IPS-18a (cell line): Measurements from ENCODE around the gene DACH1.

ENCODE experiments used
- H3K27ac ChIP-seq: one replicate; pipeline ENCODE4 v1.5.1; 2013; ENCODE audit warnings: low read length
- H3K27me3 ChIP-seq: one replicate; pipeline ENCODE4 v1.6.1; 2013; ENCODE audit warnings: mild to moderate bottlenecking, low read length; ENCODE audit not compliant: control insufficient read depth, insufficient read depth
- H3K36me3 ChIP-seq: one replicate; pipeline ENCODE4 v1.6.1; 2013; ENCODE audit warnings: low read depth, low read length; ENCODE audit not compliant: control insufficient read depth
- H3K4me1 ChIP-seq: one replicate; pipeline ENCODE4 v1.6.1; 2013; ENCODE audit warnings: low read depth, low read length; ENCODE audit not compliant: control insufficient read depth
- H3K4me3 ChIP-seq: one replicate; pipeline ENCODE4 v1.5.1; 2013; ENCODE audit warnings: low read length
- H3K9ac ChIP-seq: one replicate; pipeline ENCODE4 v1.6.1; 2013; ENCODE audit warnings: mild to moderate bottlenecking, low read length, moderate library complexity
- H3K9me3 ChIP-seq: one replicate; pipeline ENCODE4 v1.6.1; 2013; ENCODE audit warnings: low read depth, low read length; ENCODE audit not compliant: control insufficient read depth

Gene DACH1

DNA sequence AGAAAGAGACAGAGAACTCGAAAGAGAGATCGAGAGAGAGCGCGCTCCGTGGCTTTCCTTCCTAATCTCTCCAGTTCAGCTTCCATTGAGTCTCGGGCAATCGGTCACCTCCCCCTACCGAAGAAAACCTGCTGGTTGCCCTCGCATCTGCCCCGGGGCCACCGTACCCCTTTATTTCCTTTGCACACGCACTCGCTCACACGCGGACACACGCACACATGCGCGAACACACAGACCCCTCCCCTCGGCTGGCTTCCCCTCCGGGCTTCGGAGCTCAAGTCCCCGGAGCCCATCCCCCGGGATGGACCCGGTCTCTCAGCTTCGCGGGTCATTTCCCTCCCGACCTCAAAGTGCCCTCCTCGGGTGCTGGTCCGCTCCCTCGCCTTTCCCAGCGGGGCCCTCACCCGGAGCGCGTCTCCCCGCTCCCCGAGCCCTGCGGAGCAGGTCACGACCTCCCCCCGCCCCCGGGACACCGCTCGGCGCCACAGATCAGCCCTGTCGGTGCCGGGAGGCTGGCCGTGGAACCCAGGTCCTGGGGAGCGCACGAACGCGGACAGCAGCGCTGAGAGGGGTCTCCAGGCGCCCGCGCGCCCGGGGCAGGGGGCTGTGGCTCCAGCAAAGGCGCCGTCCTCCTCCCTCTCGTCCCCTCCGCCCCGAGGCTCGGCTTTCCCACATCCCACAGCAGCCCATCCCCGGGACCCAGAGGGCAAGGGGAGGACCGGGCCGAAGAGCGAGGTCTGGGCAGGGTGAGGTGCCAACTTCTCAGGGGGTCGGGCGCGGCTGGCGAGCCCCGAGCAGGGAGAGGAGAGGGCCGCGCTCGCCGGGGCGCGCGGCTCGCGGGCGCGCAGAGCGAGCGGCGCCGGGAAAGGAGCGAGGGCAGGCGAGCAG, 1.8 kb downstream of the DACH1 start:
- Histone ChIP-seq H3K36me3 (no peaks in the 10 kb centered on the region), H3K4me3 (peak overlapping the region; percentile 84), H3K27ac (no peak overlapping the region), H3K4me1 (peaks cover 20% of the 10 kb centered on the region), H3K9me3 (no peaks in the 10 kb centered on the region), H3K9ac (peak overlapping the region; percentile 42), H3K27me3 (peaks cover 84% of the 10 kb centered on the region)

- H3K9me3 ChIP-seq, result no peaks in the 10 kb centered on the region
- peaks cover 77% of the 10 kb centered on the region for H3K27me3 ChIP-seq
- H3K27ac ChIP-seq, result no peak overlapping the region
- H3K4me1 ChIP-seq, result peaks cover 14% of the 10 kb centered on the region
- H3K4me3 ChIP-seq, result peak overlapping the region; percentile 84
- no peaks in the 10 kb centered on the region for H3K36me3 ChIP-seq
- H3K9ac ChIP-seq, result peak overlapping the region; percentile 42
Measured at GRCh38 chr13:71864094-71864985, 2.7 kb downstream of the DACH1 start.

DNA sequence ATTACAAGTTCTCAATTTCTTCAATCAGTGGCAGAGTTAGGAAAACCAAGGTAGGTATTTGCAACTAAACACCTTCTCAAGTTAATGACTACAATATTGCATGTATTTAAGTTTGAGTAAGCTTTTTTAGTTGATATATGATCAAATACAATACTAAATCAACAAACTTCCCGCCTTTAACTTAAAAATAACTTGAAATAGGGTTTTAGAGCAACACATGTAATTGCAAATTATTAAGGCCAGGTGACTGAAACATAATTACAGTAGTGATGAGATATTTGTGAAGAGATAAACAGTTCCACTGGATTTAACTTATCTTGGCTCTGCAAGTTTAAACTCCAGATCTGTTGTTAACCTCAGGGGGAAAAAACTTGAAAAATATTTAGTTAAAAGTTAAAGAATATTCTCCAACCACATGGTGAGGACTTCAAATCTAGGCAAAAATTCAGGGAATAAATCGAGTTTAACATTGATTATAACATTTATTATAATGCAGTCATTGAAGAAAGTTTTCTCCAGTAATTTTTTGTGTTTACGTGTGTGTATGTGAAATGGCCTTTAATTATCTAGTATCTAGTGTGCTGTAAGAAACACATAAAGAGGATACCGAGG, 3.6 kb downstream of the DACH1 start:
- Histone ChIP-seq H3K27me3 (peaks cover 68% of the 10 kb centered on the region), H3K9ac (no peak overlapping the region), H3K4me3 (peak overlapping the region; percentile 84)

DNA sequence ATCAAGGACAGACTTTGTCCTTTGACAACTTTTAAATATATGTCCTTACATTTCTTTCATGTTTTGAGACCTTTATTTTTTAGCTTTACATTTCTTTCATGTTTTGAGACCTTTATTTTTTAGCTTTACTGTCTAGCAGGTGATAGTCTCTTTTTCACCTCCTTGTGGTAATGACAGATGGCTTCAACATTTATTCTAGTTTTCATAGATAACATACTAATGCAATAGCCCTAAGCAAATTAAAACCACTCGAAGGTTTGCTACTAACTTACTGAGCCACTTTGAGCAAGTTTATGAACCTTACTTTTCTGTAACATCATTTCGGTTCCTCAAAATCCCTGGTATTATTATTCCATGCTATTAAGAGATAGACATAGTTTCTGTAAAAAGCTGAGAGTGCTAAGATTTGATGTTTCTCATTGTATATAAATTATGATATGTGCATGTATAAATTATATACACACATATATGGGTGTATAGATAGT, 4.5 kb downstream of the DACH1 start:
- Histone ChIP-seq H3K9me3 (no peaks in the 10 kb centered on the region), H3K27me3 (peaks cover 59% of the 10 kb centered on the region), H3K4me3 (no peak overlapping the region), H3K9ac (no peak overlapping the region), H3K27ac (no peak overlapping the region), H3K36me3 (no peaks in the 10 kb centered on the region), H3K4me1 (peaks cover 9% of the 10 kb centered on the region)

More for the DNA sequence above, 3.6 kb downstream of the DACH1 start:
- Histone ChIP-seq H3K36me3 (no peaks in the 10 kb centered on the region), H3K9me3 (no peaks in the 10 kb centered on the region), H3K27ac (no peak overlapping the region), H3K4me1 (peaks cover 9% of the 10 kb centered on the region)

DNA sequence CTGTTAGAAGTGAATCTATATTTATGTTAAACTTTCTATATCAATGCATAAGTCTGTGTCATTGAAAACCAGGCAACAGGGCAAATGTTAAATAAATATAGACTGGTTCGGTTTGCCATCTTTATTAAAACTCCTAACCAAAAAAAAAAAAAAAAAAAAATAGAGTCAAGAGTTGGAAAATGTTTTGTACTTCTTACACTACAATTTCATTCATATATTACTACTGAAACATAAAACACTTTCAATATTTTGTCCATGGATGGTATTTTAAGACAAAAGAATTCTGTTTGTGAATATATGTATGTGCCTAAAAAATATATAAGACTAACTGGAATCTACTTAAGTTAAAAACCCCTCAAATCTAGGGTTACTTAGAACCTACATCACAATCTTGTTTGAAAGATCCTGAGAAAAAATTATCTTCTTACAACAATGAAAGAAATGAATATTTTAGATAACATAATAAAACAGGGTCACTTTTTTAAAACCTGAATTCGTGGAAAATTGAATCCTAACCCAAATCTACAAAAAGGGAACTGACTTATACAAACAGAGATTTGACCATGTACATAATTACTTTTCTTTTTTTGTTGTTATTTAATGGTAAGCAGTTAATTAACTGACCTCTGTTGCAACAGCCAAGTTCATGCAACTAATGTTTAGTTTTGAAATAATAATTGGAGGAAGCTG, 5.1 kb downstream of the DACH1 start:
- no peaks in the 10 kb centered on the region for H3K36me3 ChIP-seq
- peaks cover 9% of the 10 kb centered on the region for H3K4me1 ChIP-seq
- no peak overlapping the region for H3K27ac ChIP-seq
- no peak overlapping the region for H3K4me3 ChIP-seq
- H3K9ac ChIP-seq, result no peak overlapping the region
- H3K27me3 ChIP-seq, result peaks cover 53% of the 10 kb centered on the region
- no peaks in the 10 kb centered on the region for H3K9me3 ChIP-seq

GRCh38 chr13:71860547-71861138, 6.4 kb downstream of the DACH1 start:
- Histone ChIP-seq H3K9ac (no peak overlapping the region), H3K36me3 (no peaks in the 10 kb centered on the region), H3K4me3 (no peak overlapping the region), H3K27me3 (peaks cover 43% of the 10 kb centered on the region), H3K9me3 (no peaks in the 10 kb centered on the region), H3K4me1 (peaks cover 9% of the 10 kb centered on the region), H3K27ac (no peak overlapping the region)

GRCh38 chr13:71858647-71859046, 8.4 kb downstream of the DACH1 start:
- Histone ChIP-seq H3K9me3 (no peaks in the 10 kb centered on the region), H3K27me3 (peaks cover 23% of the 10 kb centered on the region), H3K27ac (no peak overlapping the region), H3K9ac (no peak overlapping the region), H3K36me3 (no peaks in the 10 kb centered on the region), H3K4me3 (no peak overlapping the region), H3K4me1 (peaks cover 2% of the 10 kb centered on the region)

DNA sequence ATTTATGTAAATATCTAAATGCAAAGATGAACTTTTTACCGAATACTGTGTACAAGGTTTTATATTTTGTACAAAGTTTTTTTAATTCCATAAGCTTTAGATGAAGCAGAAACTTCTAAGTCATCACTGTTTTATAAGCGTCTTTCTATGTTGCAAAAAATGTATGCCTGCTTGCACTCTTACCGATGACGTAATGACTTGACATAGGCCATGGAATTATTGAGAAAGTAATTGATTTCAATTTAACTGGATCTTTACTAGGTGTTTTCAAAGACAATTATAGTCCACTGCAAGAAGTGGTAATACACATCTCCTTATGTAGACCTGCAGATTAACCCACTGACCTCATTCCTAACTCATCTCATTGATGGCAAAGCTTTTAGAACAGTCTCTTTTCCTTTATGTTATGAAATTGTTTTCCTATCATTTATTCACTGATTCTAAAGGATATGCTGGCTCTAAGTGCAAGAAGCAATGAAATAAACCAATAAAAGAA, 10.4 kb downstream of the DACH1 start:
- Histone ChIP-seq H3K27me3 (peaks cover 2% of the 10 kb centered on the region), H3K4me3 (no peak overlapping the region), H3K9me3 (no peaks in the 10 kb centered on the region), H3K27ac (no peak overlapping the region), H3K4me1 (no peaks in the 10 kb centered on the region), H3K36me3 (no peaks in the 10 kb centered on the region), H3K9ac (no peak overlapping the region)

DNA sequence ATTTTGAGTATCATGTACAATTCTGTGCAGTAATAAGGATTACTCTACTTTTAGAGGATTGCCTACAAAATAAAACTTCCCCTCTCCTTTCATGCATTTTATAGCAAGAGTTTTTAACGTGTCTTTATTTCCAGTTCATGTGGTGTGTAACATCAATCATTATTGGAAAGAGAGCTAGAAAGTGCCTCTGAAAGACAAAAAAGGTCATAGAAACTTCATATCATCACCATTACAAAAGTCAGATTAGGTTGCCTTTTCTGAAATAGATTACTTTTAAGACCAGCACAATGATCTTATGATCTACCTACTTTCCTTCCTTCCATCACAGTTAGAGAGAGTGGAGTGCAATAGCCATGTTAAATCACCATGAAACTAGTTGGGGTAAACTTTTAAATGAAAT, 12.6 kb downstream of the DACH1 start:
- Histone ChIP-seq H3K27me3 (no peaks in the 10 kb centered on the region), H3K9me3 (no peaks in the 10 kb centered on the region), H3K4me1 (no peaks in the 10 kb centered on the region), H3K4me3 (no peak overlapping the region), H3K27ac (no peak overlapping the region), H3K36me3 (no peaks in the 10 kb centered on the region), H3K9ac (no peak overlapping the region)

GRCh38 chr13:71853725-71854124, 13.3 kb downstream of the DACH1 start:
- Histone ChIP-seq H3K27me3 (no peaks in the 10 kb centered on the region), H3K4me3 (no peak overlapping the region), H3K9ac (no peak overlapping the region), H3K4me1 (no peaks in the 10 kb centered on the region), H3K27ac (no peak overlapping the region), H3K36me3 (no peaks in the 10 kb centered on the region), H3K9me3 (no peaks in the 10 kb centered on the region)
